Ramos (cell line): Measurements from ENCODE around the gene RAB9B.

Source experiments
- in situ Hi-C: fragments of 300-500 bp; cut with MboI; formaldehyde crosslinking; loops from one replicate; pipeline ENCODE4 v1.14.3; 2022; ENCODE audit warnings: low sequenced_read_pairs; ENCODE audit not compliant: unreplicated experiment

The RAB9B gene

GRCh38 chrX:103818842-103819619, 13.0 kb downstream of the RAB9B start:
- in situ Hi-C loops = loop anchor here (10.0 kb wide), 2 partner anchors 104 to 294 kb away; partner anchors contain the start of gene TMEM31

GRCh38 chrX:103817502-103817901, 14.6 kb downstream of the RAB9B start:
- in situ Hi-C loops = loop anchor here (10.0 kb wide), 2 partner anchors 103 to 293 kb away; partner anchors contain the start of gene TMEM31

GRCh38 chrX:103817101-103817500, 15.0 kb downstream of the RAB9B start:
- in situ Hi-C loops = loop anchor here (10.0 kb wide), 2 partner anchors 102 to 292 kb away; partner anchors contain the start of gene TMEM31

- in situ Hi-C loops = loop anchor here (10.0 kb wide), 2 partner anchors 97 to 287 kb away; partner anchors contain the start of gene TMEM31
Measured at GRCh38 chrX:103811858-103812257, 20.2 kb downstream of the RAB9B start.

GRCh38 chrX:103806862-103807474, 25.1 kb downstream of the RAB9B start:
- in situ Hi-C loops = no loop called here

GRCh38 chrX:103805860-103806259, 26.2 kb downstream of the RAB9B start:
- in situ Hi-C loops = no loop called here

- in situ Hi-C loops = no loop called here
Measured at GRCh38 chrX:103800318-103800717, 31.7 kb downstream of the RAB9B start.

GRCh38 chrX:103797691-103798090, 34.4 kb downstream of the RAB9B start:
- in situ Hi-C loops = no loop called here

- in situ Hi-C loops = no loop called here
Measured at GRCh38 chrX:103794119-103794518, 37.9 kb downstream of the RAB9B start.

GRCh38 chrX:103793545-103793940, 38.5 kb downstream of the RAB9B start:
- in situ Hi-C loops = no loop called here

- in situ Hi-C loops = no loop called here
Measured at GRCh38 chrX:103792916-103793544, 39.0 kb downstream of the RAB9B start.

- in situ Hi-C loops = no loop called here
Measured at GRCh38 chrX:103791826-103792485, 40.1 kb downstream of the RAB9B start.

GRCh38 chrX:103791228-103791627, 40.8 kb downstream of the RAB9B start:
- in situ Hi-C loops = no loop called here

GRCh38 chrX:103789004-103789403, 43.1 kb downstream of the RAB9B start:
- in situ Hi-C loops = no loop called here

GRCh38 chrX:103783971-103784370, 48.1 kb downstream of the RAB9B start:
- in situ Hi-C loops = no loop called here

- in situ Hi-C loops = no loop called here
Measured at GRCh38 chrX:103783196-103783595, 48.9 kb downstream of the RAB9B start.

- in situ Hi-C loops = no loop called here
Measured at GRCh38 chrX:103782640-103783039, 49.4 kb downstream of the RAB9B start.

GRCh38 chrX:103781706-103782105, 50.4 kb downstream of the RAB9B start:
- in situ Hi-C loops = no loop called here

- in situ Hi-C loops = no loop called here
Measured at GRCh38 chrX:103781062-103781402, 51.0 kb downstream of the RAB9B start.

- in situ Hi-C loops = no loop called here
Measured at GRCh38 chrX:103780336-103781061, 51.6 kb downstream of the RAB9B start.
